Retinal pigment epithelial cell (primary cell): ENCODE results near the gene TDP2.

Experiments
- DNase-seq: peaks from one replicate; pipeline ENCODE4 v3.0.0-alpha.2; 2010; ENCODE audit warnings: low read depth
- H3K4me3 ChIP-seq: 2 replicates; pipeline ENCODE4 v1.5.1; 2011; ENCODE audit warnings: mild to moderate bottlenecking, low read length, control low read depth, moderate library complexity
- TF ChIP-seq, protein P1 (sequence below): conservative IDR thresholded peaks from 2 replicates; pipeline ENCODE4 v1.5.1; 2011; ENCODE audit warnings: low read depth, low read length, control low read depth, inconsistent platforms

TDP2 gene

DNA sequence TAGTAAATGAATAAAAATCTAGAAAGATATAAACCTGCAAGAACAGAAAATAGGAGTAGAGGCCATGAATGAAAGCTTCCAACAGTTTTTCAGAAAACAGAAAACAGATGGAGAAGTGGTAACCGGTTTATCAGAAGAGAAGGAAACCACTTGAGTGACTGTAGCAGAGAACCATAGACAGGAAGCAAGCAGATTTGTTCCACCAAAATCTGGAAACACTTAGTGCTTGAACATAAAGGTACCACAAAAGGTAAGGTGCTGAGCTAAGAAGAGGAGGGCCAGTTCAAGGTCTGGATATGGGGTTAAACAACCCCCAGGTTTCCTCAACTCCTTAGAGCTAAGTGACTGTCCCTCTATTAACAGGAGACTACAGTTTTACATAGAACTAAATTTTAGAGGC, 11.5 kb downstream of the TDP2 start:
- H3K4me3 ChIP-seq, result no peak overlapping the region
- TF ChIP-seq, protein P1, sequence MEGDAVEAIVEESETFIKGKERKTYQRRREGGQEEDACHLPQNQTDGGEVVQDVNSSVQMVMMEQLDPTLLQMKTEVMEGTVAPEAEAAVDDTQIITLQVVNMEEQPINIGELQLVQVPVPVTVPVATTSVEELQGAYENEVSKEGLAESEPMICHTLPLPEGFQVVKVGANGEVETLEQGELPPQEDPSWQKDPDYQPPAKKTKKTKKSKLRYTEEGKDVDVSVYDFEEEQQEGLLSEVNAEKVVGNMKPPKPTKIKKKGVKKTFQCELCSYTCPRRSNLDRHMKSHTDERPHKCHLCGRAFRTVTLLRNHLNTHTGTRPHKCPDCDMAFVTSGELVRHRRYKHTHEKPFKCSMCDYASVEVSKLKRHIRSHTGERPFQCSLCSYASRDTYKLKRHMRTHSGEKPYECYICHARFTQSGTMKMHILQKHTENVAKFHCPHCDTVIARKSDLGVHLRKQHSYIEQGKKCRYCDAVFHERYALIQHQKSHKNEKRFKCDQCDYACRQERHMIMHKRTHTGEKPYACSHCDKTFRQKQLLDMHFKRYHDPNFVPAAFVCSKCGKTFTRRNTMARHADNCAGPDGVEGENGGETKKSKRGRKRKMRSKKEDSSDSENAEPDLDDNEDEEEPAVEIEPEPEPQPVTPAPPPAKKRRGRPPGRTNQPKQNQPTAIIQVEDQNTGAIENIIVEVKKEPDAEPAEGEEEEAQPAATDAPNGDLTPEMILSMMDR, result no peak
- no peak for DNase-seq

DNA sequence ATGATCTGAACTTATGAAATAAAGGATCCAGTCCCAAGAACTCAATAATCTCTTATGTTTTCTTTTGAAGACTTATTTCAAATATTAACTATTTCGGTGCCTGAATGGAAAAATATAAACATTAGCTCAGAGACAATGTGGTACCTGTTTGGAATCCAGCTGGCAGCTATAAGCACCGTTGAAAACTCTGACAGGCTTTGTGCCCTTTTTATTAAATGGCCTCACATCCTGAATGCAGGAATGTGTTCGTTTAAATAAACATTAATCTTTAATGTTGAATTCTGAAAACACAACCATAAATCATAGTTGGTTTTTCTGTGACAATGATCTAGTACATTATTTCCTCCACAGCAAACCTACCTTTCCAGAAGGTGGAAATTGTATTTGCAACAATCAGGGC, 16.3 kb downstream of the TDP2 start:
- no peak for DNase-seq
- H3K4me3 ChIP-seq, result no peak overlapping the region
- TF ChIP-seq, protein P1, result no peak

DNA sequence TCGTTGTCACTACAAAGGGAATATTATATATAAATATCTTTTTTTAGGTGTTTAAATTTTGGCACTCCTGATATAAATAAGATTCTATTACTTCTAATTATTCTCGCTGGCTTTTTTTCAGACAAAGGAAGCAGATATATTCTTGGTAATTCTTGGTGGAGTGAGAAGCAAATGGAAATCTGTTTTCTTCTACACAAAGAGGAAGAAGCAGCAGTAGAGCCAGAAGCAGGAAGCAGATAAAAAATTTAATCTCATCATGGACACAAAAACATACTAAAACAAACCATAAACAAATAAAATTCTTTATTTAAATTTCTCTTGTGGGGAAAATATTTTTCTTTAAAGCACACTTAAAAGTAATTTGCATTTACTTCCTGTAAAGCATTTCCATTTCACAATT, 17.0 kb downstream of the TDP2 start:
- TF ChIP-seq, protein P1, result no peak
- no peak overlapping the region for H3K4me3 ChIP-seq
- DNase-seq, result no peak

DNA sequence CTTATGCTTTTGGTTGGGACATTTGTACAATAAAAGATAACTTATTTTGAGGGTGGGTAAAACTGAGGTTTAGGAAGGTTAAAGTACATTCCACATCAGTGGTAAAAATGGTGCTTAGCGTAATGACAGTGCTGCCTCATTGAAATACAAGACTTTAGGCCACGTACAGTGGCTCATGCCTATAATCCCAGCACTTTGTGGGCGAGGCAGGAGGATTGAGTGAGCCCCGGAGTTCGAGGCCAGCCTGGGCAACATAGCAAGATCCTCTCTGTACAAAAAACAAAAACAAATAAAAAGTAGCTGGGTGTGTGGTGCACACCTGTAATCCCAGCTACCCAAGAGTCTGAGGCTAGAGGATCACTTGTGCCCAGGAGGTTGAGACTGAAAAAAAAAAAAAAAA, 18.4 kb downstream of the TDP2 start:
- TF ChIP-seq, protein P1, result no peak
- DNase-seq, result no peak
- no peak overlapping the region for H3K4me3 ChIP-seq

DNA sequence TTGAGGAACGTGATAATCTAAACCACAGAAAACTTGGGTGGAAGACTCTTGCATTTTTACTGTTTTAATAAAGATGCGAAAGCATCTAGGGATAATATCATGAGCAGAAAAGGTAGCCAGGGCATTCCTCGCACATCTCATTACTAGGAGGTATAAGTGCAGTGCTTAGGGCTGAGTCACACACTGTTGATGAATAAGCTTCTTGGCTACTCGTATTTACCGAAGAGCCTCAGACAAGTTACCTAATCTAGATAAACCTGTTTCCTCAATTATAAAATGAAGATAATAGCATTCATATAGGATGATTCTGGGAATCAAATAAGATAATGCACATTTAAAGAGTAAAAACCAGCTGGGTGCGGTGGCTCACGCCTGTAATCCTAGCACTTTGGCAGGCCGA, 19.9 kb downstream of the TDP2 start:
- DNase-seq, result no peak
- H3K4me3 ChIP-seq, result no peak overlapping the region
- TF ChIP-seq, protein P1, result no peak

DNA sequence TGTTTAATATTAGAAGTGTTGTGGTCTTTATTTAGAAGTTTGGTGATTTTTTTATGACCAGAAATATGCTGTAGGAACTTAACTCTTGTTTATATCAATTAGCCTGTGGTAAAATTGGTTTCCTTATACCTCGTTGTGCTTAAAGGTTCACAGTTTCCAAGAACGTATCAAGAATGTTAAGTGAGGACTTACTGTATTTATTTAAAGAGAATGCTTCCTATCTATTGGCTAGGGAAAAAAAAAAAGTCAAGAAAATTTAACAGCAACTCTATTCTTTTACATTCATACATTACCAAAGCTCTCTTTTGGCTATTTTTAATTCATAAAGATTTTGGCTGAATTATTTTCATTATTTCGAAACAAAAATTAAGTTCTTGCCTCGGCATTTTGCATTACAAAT, 22.3 kb downstream of the TDP2 start:
- no peak for DNase-seq
- TF ChIP-seq, protein P1, result no peak
- H3K4me3 ChIP-seq, result no peak overlapping the region

DNA sequence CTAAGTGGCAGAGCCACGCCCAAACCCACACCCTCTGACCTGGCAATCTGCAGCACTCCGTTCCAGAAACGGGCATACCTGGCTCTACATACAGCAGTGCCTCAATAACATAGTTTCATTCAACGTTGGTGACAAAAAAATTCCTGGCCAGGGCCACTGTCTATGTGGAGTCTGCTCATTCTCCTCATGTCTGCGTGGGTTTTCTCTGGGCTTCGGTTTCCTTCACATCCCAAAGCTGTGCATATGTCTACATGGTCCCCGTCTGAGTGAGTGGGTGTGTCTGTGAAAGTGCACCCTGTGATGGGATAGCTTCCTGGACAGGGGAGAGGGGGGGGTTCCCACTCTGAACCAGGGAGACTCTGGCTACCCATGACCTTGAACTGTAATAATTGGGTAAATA, 22.8 kb downstream of the TDP2 start:
- H3K4me3 ChIP-seq, result no peak overlapping the region
- TF ChIP-seq, protein P1, result no peak
- DNase-seq, result no peak
